ENCODE data around the gene ZNF273.
A peak's percentile ranks its signal among the peaks of the same experiment; 100 is the strongest.

The ZNF273 gene

DNA sequence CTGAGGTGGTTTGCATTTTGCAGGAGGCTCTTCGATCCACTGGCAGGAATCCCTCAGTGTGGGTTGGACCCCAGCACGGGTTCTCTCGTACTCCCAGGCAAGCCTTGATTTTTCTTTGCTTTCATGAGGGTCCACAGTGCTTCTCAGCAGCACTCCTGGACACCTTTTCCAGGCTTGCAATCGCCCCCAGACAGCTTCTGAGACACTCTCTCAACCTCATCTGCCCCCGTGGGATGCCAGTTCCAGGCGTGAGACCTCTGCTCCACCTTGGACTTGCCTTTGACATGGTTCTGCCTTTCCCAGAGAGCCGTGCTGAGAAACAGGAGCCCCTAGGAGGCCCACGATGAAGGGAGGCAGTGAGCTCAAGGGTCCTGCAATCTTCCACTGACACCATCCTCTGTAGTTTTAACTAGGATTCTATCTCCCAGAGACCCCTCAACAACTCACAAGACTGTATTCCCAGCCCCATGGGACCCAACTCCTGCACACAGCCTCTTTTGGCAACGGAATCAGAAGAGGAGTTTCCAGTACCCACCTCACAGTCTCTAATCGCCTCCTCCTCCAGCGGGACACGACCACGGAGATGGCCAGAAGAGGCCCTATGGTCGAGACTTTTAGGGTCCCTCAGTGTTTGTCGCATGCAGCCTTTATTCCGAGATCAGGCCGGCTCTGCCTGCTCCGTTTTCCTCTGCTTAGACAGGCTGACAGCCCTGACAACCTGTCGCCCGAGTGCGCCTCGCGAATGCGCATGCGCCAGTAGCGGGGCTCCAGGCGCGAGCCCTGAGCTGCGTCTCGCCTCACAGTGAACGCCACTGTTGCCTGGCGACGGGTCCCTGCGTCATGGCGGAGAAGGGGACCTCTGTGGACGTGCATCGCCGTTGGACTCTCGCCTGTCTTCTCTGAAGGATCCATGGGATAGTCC is 26.0 kb upstream of the ZNF273 start:
- DNase-seq (ENCODE audit: low read depth in 2 of 2) = peak; percentile 27 to 57

- DNase-seq (ENCODE audit: low read depth in 2 of 2) = no peak
Observed at GRCh38 chr7:64877714-64878610, 25.1 kb upstream of the ZNF273 start.

DNA sequence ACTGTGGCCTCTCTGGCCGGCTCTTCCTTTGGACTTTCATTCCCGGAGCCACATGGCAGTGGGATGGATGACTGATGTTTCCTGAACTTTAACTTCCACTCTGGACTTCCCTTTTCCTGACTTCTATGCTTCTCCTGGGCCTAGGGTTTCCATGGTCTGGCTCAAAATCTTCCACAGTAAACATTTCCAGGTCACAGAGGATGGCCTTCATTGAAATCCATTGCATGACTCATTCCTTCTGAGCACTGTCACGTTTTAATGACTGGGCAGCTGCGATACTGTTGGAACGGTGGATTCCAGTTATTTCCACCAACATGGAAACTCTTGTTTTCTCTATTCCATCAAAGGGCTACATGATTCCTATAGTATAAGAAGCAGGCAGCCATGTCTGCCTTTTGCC is 24.4 kb upstream of the ZNF273 start:
- no peak for DNase-seq (ENCODE audit: low read depth in 2 of 2)

GRCh38 chr7:64879086-64879730 is 23.9 kb upstream of the ZNF273 start:
- DNase-seq (ENCODE audit: low read depth in 2 of 2) = no peak

DNA sequence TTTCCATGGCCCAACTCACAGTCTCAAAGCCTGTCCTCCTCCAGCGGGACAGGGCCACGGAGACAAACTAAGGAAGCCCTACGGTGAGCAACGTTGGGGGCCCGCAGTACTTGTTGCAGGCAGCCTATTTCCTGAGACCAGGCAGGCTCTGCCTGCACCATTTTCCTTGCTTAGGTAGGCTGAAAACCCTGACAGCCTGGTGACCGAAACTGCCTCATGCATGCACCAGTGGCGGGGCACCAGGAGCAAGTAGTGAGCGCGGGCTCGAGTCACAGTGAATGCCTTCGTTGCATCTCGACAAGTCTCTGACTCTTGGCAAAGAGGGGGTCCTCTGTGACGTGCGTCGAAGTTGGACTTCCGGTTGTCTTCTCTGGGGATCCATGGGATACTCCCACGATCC is 23.3 kb upstream of the ZNF273 start:
- DNase-seq (ENCODE audit: low read depth in 2 of 2) = no peak

DNA sequence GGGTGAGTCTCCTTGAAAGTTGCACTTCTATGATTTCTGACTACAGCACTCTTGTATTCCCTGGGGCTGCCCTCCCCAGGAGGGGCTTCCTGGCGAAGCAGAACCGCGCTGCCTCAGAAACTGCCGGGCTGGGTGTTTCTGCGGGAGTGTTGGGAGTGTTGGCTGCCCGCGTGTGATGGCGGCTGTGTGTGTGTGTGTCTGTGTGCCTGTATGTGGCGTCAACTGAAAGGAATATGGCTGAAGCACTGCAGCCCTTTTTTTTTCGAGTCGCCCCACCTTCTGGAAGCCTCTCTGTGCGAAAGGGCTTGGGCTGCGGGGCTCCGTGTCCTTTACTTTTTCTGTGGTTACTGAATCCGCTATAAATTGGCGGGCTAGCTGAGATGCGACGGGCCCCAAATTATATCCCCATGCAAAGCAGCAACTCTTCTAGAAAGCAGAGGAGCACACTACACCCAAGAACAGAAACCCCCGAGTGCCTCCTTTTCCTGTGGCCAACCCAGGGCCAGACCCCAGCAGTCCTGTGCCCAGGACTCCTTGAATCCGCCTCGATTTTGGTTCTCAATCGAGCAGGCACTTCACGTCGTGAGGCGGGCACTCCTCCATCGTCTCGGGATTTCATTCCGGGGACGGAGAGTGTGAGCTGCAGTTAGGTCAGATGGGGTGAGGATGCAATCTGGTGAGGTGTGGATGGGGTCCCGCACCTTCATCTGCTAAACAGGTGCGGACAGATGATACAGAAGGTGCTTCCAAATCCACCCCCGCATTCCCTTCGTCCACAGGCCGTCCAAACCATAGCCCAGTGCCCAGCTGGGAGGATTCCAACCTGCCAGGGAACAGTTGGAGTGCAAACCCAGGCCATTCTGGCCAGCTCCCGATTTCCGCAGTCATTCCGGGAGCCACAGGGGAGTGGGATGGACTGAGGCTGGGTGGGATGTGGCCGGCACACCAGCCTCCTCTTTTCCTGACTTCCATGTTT is 22.5 kb upstream of the ZNF273 start:
- no peak for DNase-seq (ENCODE audit: low read depth in 2 of 2)

GRCh38 chr7:64881461-64882287 is 21.4 kb upstream of the ZNF273 start:
- DNase-seq (ENCODE audit: low read depth in 2 of 2) = no peak

- DNase-seq (ENCODE audit: low read depth in 2 of 2) = peak in 1 of 2 donors; percentile 16
Observed at GRCh38 chr7:64882341-64883112, 20.5 kb upstream of the ZNF273 start.

- DNase-seq (ENCODE audit: low read depth in 2 of 2) = no peak
Observed at GRCh38 chr7:64883113-64883905, 19.8 kb upstream of the ZNF273 start.

DNA sequence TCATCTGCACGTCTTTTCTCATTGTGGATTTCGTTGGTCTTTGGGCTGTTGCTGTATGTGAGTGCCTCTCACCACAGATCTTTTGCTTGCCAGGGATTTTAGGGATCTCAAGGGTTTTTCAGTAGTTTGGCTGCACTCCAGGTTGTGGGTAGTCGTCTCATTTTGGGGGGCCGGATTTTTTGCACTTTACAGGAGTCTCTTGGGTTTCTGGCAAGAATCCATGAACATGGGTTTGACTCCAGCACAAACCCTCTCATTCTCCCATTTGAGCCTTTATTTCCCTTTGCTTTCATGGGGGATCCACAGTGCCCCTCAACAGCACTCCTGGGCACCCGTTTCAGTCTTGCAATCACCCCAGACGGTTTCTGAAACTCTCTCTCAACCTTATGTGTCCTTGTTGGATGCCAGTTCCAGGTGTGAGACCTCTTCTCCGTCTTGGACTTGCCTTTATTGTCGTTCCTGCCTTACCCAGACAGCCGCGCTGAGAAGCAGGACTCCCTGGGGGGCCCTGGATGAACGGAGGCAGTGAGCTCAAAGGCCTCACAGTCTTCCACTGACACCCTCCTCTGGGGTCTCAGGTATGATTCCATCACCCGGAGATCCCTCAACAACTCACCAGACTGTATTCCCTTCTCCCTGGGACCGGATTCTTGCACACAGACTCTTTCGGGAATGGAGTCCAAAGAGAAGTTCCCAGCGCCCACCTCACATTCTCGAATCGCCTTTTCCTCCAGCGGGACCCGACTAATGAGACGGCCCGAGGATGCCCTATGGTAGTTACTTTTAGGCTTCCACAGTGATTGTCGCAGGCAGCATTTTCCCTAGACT is 18.8 kb upstream of the ZNF273 start:
- no peak for DNase-seq (ENCODE audit: low read depth in 2 of 2)

DNA sequence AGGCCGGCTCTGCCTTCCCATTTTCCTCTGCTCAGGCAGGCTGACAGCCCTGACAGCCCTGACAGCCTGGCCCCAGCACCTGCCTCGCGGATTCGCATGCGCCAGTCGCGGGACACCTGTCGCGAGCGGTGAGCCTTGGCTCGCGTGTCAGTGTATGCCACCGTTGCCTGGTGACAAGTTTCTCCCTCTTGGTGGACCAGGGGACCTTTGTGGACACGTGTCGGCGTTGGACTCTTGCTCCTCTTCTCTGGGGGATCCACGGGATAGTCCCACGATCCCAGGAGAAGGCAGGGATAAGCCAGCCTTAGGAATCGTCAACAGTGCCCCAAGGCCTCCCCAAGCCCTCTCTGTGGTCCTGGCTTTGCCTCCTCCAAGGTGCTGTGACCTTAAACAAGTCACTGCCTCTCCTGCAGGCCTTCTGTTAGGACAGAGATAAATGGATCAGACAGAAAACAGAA is 18.1 kb upstream of the ZNF273 start:
- DNase-seq (ENCODE audit: low read depth in 2 of 2) = no peak

DNA sequence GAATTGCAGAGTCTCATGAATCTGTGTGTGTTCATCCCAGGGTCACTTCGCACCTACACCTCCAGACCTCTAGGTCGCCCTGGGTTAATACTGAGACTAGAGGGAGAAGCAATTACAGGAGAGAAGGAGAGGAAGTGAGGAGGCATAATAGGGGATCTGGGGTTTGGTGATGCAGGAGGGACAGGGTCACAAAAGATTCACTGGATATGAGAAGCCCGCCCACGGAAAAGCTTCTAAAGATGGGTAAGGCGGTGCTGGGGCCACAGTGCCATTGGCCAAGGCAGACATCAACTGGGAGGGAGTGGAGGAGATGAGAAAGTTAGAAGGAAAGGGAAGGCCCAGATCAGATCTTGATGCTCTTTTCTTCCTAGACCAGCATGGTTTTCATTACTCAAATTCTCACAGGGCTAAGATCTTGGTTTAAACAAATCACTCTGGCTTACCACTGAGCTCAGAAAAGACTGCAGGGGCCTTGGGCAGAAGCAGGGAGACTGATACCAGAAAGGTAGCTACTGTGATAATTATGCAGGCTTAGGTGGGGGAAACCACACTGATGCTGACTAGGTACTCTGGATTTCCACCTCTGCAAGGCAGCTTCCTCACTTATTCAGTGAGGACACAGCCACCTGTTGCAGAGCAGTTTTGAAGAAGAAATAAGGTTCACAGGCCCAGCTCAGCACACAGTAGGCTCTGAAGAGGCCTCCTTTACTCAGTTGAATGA is 17.4 kb upstream of the ZNF273 start:
- DNase-seq (ENCODE audit: low read depth in 2 of 2) = no peak

- DNase-seq (ENCODE audit: low read depth in 2 of 2) = no peak
Observed at GRCh38 chr7:64886956-64887545, 16.0 kb upstream of the ZNF273 start.

DNA sequence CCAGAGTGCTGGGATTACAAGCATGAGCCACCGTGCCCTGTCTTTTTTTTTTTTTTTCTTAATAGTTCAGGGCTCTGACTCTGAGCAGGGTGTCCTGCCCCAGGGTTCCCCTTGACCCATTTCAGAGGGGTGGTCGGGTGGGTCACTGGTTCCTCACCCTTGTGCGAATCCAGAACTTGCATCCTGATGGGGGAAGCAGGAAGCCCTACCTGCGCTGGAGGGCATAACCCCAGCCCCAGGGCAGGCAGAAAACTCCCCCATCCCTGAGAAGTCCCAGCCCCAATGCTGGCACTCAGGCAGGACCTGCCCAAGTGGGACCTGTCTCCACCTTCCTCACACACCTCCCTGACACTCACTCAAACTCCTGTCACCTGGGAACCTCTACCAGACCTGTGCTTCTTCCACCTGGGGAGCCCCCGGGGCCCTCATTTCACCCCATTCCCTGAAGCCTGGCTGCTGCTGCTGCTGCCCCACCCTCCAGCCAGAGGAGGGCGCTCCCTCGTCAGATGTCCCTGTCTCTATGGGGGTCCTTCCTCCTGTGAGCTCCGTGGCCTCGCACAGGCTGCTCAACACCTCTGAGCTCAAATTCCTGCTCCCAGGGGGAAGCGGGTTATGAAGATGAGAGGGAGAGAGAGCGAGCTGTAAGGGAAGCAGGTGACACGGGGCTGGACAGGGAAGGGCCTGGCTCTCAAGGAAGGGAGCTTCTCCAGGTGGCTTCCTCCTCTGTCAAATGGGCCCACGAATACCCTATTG is 15.1 kb upstream of the ZNF273 start:
- DNase-seq (ENCODE audit: low read depth in 2 of 2) = no peak

- DNase-seq (ENCODE audit: low read depth in 2 of 2) = no peak
Observed at GRCh38 chr7:64888561-64888900, 14.5 kb upstream of the ZNF273 start.
